NK-92 (cell line): ENCODE data around the gene ANKRD30B.
"Not testable (repeated sequence)": the region's sequence is repeated elsewhere in the genome, so short reads cannot be mapped to it uniquely, and the experiment has no call there.

Experiments used
- DNase-seq: peaks from one replicate; lab custom pipeline; 2025; ENCODE audit not compliant: unreplicated experiment; lab: John Stamatoyannopoulos, UW

Gene ANKRD30B

GRCh38 chr18:14841607-14842006 is 93.6 kb downstream of the ANKRD30B start:
- DNase-seq, result not testable (repeated sequence)

DNA sequence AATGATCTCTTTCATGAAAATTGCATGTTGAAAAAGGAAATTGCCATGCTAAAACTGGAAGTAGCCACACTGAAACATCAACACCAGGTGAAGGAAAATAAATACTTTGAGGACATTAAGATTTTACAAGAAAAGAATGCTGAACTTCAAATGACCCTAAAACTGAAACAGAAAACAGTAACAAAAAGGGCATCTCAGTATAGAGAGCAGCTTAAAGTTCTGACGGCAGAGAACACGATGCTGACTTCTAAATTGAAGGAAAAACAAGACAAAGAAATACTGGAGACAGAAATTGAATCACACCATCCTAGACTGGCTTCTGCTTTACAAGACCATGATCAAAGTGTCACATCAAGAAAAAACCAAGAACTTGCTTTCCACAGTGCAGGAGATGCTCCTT is 103.6 kb downstream of the ANKRD30B start:
- DNase-seq, result not testable (repeated sequence)

GRCh38 chr18:14855634-14856033 is 107.7 kb downstream of the ANKRD30B start:
- DNase-seq, result not testable (repeated sequence)

DNA sequence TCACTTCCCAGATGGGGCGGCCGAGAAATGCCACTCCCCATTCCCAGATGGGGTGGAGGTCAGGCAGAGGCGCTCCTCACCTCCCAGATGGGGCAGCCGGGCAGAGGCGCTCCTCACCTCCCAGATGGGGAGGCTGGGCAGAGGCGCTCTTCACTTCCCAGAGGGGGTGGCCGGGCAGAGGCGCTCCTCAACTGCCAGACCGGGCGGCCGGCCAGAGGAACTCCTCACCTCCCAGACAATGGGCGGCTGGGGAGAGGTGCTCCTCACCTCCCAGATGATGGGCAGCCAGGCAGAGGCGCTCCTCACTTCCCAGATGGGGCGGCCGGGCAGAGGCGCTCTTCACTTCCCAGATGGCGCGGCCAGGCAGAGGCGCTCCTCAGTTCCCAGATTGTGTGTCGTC is 108.3 kb downstream of the ANKRD30B start:
- DNase-seq, result not testable (repeated sequence)

DNA sequence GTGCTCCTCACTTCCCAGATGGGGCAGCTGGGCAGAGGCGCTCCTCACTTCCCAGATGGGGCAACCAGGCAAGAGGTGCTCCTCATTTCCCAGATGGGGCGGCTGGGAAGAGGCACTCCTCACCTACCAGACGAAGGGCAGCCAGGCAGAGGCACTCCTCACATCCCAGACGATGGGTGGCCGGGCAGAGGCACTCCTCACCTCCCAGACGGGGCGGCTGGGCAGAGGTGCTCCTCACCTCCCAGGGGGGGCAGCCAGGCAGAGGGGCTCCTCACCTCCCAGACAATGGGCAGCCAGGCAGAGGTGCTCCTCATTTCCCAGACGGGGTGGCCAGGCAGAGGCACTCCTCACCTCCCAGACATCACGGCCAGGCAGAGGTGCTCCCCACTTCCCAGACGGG is 110.5 kb downstream of the ANKRD30B start:
- DNase-seq, result not testable (repeated sequence)

DNA sequence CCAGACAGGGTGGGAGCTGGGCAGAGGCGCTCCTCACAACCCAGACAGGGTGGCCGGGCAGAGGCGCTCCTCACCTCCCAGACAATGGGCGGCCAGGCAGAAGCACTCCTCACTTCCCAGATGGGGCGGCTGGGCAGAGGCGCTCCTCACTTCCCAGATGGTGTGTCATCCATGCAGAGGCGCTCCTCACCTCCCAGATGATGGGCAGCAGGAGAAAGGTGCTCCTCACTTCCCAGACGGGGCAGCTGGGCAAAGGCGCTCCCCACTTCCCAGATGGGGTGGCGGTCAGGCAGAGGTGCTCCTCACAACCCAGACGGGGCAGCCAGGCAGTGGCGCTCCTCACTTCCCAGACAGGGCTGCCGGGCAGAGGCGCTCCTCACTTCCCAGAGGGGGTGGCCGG is 112.0 kb downstream of the ANKRD30B start:
- not testable (repeated sequence) for DNase-seq

- DNase-seq, result not testable (repeated sequence)
Measured at GRCh38 chr18:14866426-14866825, 118.5 kb downstream of the ANKRD30B start.

- DNase-seq, result not testable (repeated sequence)
Measured at GRCh38 chr18:14867988-14868387, 120.0 kb downstream of the ANKRD30B start.

DNA sequence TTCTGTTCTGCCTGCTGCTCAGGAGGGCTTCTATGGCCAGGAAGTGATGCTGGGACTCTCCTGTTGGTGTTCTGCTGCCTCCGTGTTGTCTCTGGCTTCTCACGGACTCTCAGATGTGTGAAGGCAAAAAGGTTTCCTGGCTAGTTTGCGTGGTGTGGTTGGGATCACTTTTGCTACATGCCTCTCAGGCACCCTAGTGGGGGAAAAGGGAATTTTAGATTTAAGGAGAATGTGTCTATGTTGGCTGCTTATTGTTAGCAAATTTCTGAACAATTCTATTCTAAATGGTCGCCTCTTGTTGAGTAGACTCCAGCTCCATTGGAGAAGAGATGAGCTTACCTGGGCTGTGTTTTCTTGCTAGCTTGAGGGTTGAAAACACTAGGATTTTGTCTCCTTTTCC is 120.9 kb downstream of the ANKRD30B start:
- not testable (repeated sequence) for DNase-seq

- DNase-seq, result not testable (repeated sequence)
Measured at GRCh38 chr18:14878826-14879225, 130.9 kb downstream of the ANKRD30B start.

DNA sequence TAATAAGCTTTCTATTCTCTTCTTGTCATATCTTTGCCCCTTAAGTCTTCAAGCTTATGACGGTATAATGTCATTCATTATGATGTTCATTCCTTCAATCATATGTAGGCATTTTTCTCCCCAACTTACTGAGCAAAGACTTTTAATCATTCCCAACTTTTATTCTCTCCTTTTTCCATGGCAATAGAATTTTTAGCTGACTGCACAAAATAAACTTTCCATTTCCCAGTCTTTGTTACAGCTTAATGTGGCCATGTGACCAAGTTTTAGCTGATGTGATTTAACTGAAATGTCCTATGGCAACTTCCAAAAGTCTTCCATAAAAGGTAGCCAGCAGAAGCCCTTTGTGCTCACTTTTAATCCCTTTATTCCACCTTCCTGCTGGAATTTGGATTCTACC is 152.5 kb downstream of the ANKRD30B start:
- no peak for DNase-seq
